GM10266 (cell line): ENCODE data around the gene ZSWIM4.

Source experiments
- DNase-seq: peaks from one replicate; pipeline ENCODE4 v3.0.0; 2012; ENCODE audit errors: extremely low spot score
- CTCF ChIP-seq: IDR thresholded peaks from 2 replicates; pipeline ENCODE4 v1.5.1; 2012; ENCODE audit warnings: mild to moderate bottlenecking, low read depth; ENCODE audit not compliant: control insufficient read depth, insufficient read depth; ENCODE audit errors: missing control alignments

ZSWIM4 gene

DNA sequence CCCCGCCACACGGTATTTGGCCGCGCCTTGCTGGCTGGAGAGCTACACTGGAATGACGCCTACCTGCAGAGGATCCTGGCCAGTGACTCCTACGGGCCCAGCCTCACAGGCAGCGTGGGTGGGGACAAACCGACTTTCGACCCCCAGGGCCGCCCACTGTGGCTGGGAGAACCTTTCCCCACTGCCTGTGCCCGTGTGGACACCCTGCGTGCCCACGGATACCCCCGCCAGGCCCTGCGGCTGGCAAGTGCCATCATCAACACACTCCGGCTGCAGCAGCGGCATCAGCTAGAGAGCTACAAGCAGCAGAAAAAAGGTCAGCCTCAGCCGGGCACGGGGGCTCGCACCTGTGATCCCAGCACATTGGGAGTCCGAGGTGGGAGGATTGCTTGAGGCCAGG, 19.3 kb downstream of the ZSWIM4 start:
- no peak for DNase-seq
- TF ChIP-seq CTCF: no peak

- no peak for TF ChIP-seq CTCF
- DNase-seq: no peak
Observed at GRCh38 chr19:13817018-13817614, 21.9 kb downstream of the ZSWIM4 start.

- no peak for DNase-seq
- no peak for TF ChIP-seq CTCF
Observed at GRCh38 chr19:13817615-13818371, 22.6 kb downstream of the ZSWIM4 start.

GRCh38 chr19:13819238-13819637, 24.0 kb downstream of the ZSWIM4 start:
- no peak for DNase-seq
- no peak for TF ChIP-seq CTCF

- no peak for DNase-seq
- no peak for TF ChIP-seq CTCF
Observed at GRCh38 chr19:13821292-13821691, 26.0 kb downstream of the ZSWIM4 start.

DNA sequence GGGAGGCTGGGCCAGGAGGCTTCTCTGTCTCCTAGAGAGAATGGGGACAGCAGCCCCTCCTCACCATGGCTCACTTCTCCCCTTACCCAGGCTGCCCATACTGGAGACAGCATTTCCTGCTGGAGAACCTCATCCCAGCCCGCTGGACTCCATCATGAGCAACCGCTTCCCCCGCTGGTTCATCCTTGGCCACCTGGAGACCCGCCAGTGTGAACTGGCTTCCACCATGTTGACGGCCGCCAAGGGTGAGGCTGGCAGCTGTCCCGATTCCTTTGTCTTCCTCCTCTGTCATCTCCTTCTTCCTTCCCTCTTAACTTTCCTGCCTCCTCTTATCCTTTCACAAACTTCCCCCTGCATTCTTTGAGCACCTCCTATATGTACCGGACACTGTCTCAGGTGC, 28.0 kb downstream of the ZSWIM4 start:
- no peak for TF ChIP-seq CTCF
- no peak for DNase-seq

DNA sequence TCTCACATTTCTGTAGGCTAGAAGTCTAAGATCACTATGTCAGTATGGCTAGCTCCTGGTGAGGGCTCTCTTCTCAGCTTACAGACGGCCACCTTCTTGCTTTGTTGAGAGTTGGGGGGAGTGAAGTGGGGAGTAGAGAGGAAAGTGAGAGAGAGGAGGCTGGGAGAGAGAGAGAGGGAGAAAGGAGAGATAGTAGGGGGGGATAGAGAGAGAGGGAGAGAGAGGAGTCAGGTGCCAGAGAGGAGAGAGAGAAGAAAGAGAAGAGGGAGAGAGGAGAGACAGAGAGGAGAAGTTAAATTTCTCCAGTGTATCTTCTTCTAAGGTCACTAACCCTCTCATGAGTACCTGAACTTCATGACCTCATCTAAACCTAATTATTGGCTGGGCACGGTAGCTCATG, 28.7 kb downstream of the ZSWIM4 start:
- TF ChIP-seq CTCF: no peak
- DNase-seq: no peak
